Measurements from ENCODE around the gene CLEC1B. TPM values are rescaled to one million over a fixed set of nuclear protein-coding genes. Genes with fewer than 3 reads are reported as not detected.

The CLEC1B gene
- total RNA-seq, 6 donors from 2014 or later: 0.23 to 1.4 (median 0.68) TPM; not detected in 2

GRCh38 chr12:10012630-10013330, 13.9 kb upstream of the CLEC1B start:
- WGBS, 2 donors: 68 to 74% methylated on average over 6 of the region's 6 CpGs
- H3K4me1 ChIP-seq: no peaks in the 10 kb centered on the region
- DNase-seq: no peak
- H3K4me3 ChIP-seq: no peak overlapping the region
- no peaks in the 10 kb centered on the region for H3K36me3 ChIP-seq
- H3K9me3 ChIP-seq: no peaks in the 10 kb centered on the region
- TF ChIP-seq POLR2AphosphoS5 (IDR thresholded peaks at IDR 0.05) (no peak), CTCF (IDR thresholded peaks at IDR 0.05) (no peak), POLR2A (IDR thresholded peaks at IDR 0.05) (no peak), EP300 (IDR thresholded peaks at IDR 0.05) (no peak)
- H3K27ac ChIP-seq: no peak overlapping the region
- no peak for ATAC-seq (ENCODE audit: low FRiP score in 2 of 2)
- no peaks in the 10 kb centered on the region for H3K27me3 ChIP-seq

GRCh38 chr12:10001171-10001776, 2.4 kb upstream of the CLEC1B start:
- Histone ChIP-seq H3K36me3 (no peaks in the 10 kb centered on the region), H3K27ac (no peak overlapping the region), H3K4me3 (no peak overlapping the region), H3K27me3 (no peaks in the 10 kb centered on the region), H3K9me3 (no peaks in the 10 kb centered on the region), H3K4me1 (no peaks in the 10 kb centered on the region)
- DNase-seq: no peak
- WGBS, 2 donors: 71 to 81% methylated on average over 4 of the region's 4 CpGs
- ATAC-seq (ENCODE audit: low FRiP score in 2 of 2): no peak
- TF ChIP-seq POLR2AphosphoS5 (IDR thresholded peaks at IDR 0.05) (no peak), EP300 (IDR thresholded peaks at IDR 0.05) (no peak), CTCF (IDR thresholded peaks at IDR 0.05) (no peak), POLR2A (IDR thresholded peaks at IDR 0.05) (no peak)

GRCh38 chr12:9992296-9992695, 6.6 kb downstream of the CLEC1B start:
- H3K9me3 ChIP-seq: no peaks in the 10 kb centered on the region
- DNase-seq (no peak), ATAC-seq (ENCODE audit: low FRiP score in 2 of 2) (no peak)
- TF ChIP-seq POLR2A (IDR thresholded peaks at IDR 0.05) (no peak), EP300 (IDR thresholded peaks at IDR 0.05) (no peak), POLR2AphosphoS5 (IDR thresholded peaks at IDR 0.05) (no peak), CTCF (IDR thresholded peaks at IDR 0.05) (no peak)
- H3K4me1 ChIP-seq: no peaks in the 10 kb centered on the region
- no peaks in the 10 kb centered on the region for H3K27me3 ChIP-seq
- no peak overlapping the region for H3K4me3 ChIP-seq
- whole genome bisulfite sequencing, 2 donors: 72 to 74% methylated on average over 4 of the region's 4 CpGs
- H3K27ac ChIP-seq: no peak overlapping the region
- H3K36me3 ChIP-seq: no peaks in the 10 kb centered on the region

- Histone ChIP-seq H3K27me3 (no peaks in the 10 kb centered on the region), H3K4me3 (no peak overlapping the region), H3K9me3 (no peaks in the 10 kb centered on the region), H3K27ac (no peak overlapping the region), H3K4me1 (no peaks in the 10 kb centered on the region), H3K36me3 (no peaks in the 10 kb centered on the region)
- WGBS, 2 donors: 56 to 62% methylated on average over 3 of the region's 3 CpGs
- DNase-seq (no peak), ATAC-seq (ENCODE audit: low FRiP score in 2 of 2) (no peak)
- no peak for TF ChIP-seq POLR2AphosphoS5 (IDR thresholded peaks at IDR 0.05)
- no peak for TF ChIP-seq POLR2A (IDR thresholded peaks at IDR 0.05)
- TF ChIP-seq CTCF (IDR thresholded peaks at IDR 0.05): no peak
- no peak for TF ChIP-seq EP300 (IDR thresholded peaks at IDR 0.05)
These were observed 7.0 kb downstream of the CLEC1B start for GRCh38 chr12:9991876-9992275.

- no peak overlapping the region for H3K27ac ChIP-seq
- DNase-seq (no peak), ATAC-seq (ENCODE audit: low FRiP score in 2 of 2) (no peak)
- no peaks in the 10 kb centered on the region for H3K36me3 ChIP-seq
- H3K27me3 ChIP-seq: no peaks in the 10 kb centered on the region
- no peaks in the 10 kb centered on the region for H3K9me3 ChIP-seq
- no peak overlapping the region for H3K4me3 ChIP-seq
- no peaks in the 10 kb centered on the region for H3K4me1 ChIP-seq
- WGBS, 2 donors: 61 to 79% methylated on average over 3 of the region's 3 CpGs
- TF ChIP-seq POLR2AphosphoS5 (IDR thresholded peaks at IDR 0.05): no peak
- no peak for TF ChIP-seq POLR2A (IDR thresholded peaks at IDR 0.05)
- no peak for TF ChIP-seq CTCF (IDR thresholded peaks at IDR 0.05)
- no peak for TF ChIP-seq EP300 (IDR thresholded peaks at IDR 0.05)
These were observed 18.8 kb downstream of the CLEC1B start for GRCh38 chr12:9980126-9980525.

All from upper lobe of left lung (tissue), 6 donors.